Astrocyte of the spinal cord (primary cell): ENCODE measurements around the gene SHLD1.

Experiments used
- DNase-seq: peaks from one replicate; pipeline ENCODE4 v3.0.0; 2011; ENCODE audit warnings: low read depth, low spot score
- H3K4me3 ChIP-seq: 2 replicates; pipeline ENCODE4 v1.5.1; 2011; ENCODE audit warnings: low read depth, mild to moderate bottlenecking, low read length, moderate library complexity
- CTCF ChIP-seq: IDR thresholded peaks from 2 replicates; pipeline ENCODE4 v1.5.1; 2012; ENCODE audit warnings: low read depth, mild to moderate bottlenecking, low read length, inconsistent platforms
- in situ Hi-C: cut with HindIII; loops from 2 replicates; pipeline ENCODE4 v1.10.0; 2017; ENCODE audit warnings: low sequenced_read_pairs

SHLD1 gene

GRCh38 chr20:5842465-5842864 lies 92.3 kb downstream of the SHLD1 start:
- in situ Hi-C loops: no loop called here
- TF ChIP-seq CTCF: no peak
- no peak for DNase-seq
- H3K4me3 ChIP-seq: no peak overlapping the region

- no peak overlapping the region for H3K4me3 ChIP-seq
- in situ Hi-C loops: no loop called here
- DNase-seq: peak; percentile 25
- no peak for TF ChIP-seq CTCF
Observed at GRCh38 chr20:5843054-5843592, 92.9 kb downstream of the SHLD1 start.

- DNase-seq: peak; percentile 42
- no peak overlapping the region for H3K4me3 ChIP-seq
- in situ Hi-C loops: no loop called here
- no peak for TF ChIP-seq CTCF
Observed at GRCh38 chr20:5844063-5844681, 94.0 kb downstream of the SHLD1 start.

GRCh38 chr20:5845681-5846615 lies 95.7 kb downstream of the SHLD1 start:
- H3K4me3 ChIP-seq: no peak overlapping the region

GRCh38 chr20:5848711-5849505 lies 98.7 kb downstream of the SHLD1 start:
- H3K4me3 ChIP-seq: no peak overlapping the region
- no peak for TF ChIP-seq CTCF
- peak; percentile 70 for DNase-seq
- in situ Hi-C loops: no loop called here

More at GRCh38 chr20:5845681-5846615, 95.7 kb downstream of the SHLD1 start:
- TF ChIP-seq CTCF: no peak
- in situ Hi-C loops: no loop called here
- peak; percentile 62 for DNase-seq

GRCh38 chr20:5855939-5856338 lies 105.7 kb downstream of the SHLD1 start:
- no peak for TF ChIP-seq CTCF
- DNase-seq: no peak
- H3K4me3 ChIP-seq: no peak overlapping the region
- in situ Hi-C loops: no loop called here
